GM18861 (cell line): Measurements from ENCODE around the gene FAM114A2.

Experiments
- ATAC-seq: cut with Tn5 transposase; IDR thresholded peaks from one replicate; pipeline ENCODE4 v1.9.1; 2021; ENCODE audit not compliant: unreplicated experiment

FAM114A2 gene

GRCh38 chr5:153987301-153987700 is 51.4 kb downstream of the FAM114A2 start:
- no peak for ATAC-seq

GRCh38 chr5:153985498-153985897 is 53.2 kb downstream of the FAM114A2 start:
- ATAC-seq: no peak

GRCh38 chr5:153983885-153984284 is 54.8 kb downstream of the FAM114A2 start:
- ATAC-seq: no peak

- no peak for ATAC-seq
Measured at GRCh38 chr5:153981905-153982605, 56.7 kb downstream of the FAM114A2 start.

- no peak for ATAC-seq
Measured at GRCh38 chr5:153979028-153979783, 59.5 kb downstream of the FAM114A2 start.

- ATAC-seq: no peak
Measured at GRCh38 chr5:153974813-153975163, 63.9 kb downstream of the FAM114A2 start.

- ATAC-seq: no peak
Measured at GRCh38 chr5:153974131-153974812, 64.4 kb downstream of the FAM114A2 start.

GRCh38 chr5:153972240-153972639 is 66.5 kb downstream of the FAM114A2 start:
- ATAC-seq: no peak

- ATAC-seq: no peak
Measured at GRCh38 chr5:153970496-153970895, 68.2 kb downstream of the FAM114A2 start.

- ATAC-seq: no peak
Measured at GRCh38 chr5:153969563-153969895, 69.2 kb downstream of the FAM114A2 start.

- no peak for ATAC-seq
Measured at GRCh38 chr5:153968761-153969562, 69.7 kb downstream of the FAM114A2 start.

GRCh38 chr5:153964880-153965645 is 73.6 kb downstream of the FAM114A2 start:
- peak; percentile 69 for ATAC-seq

GRCh38 chr5:153964191-153964879 is 74.4 kb downstream of the FAM114A2 start:
- ATAC-seq: no peak

- ATAC-seq: no peak
Measured at GRCh38 chr5:153960269-153961215, 78.2 kb downstream of the FAM114A2 start.

- ATAC-seq: no peak
Measured at GRCh38 chr5:153959134-153959957, 79.4 kb downstream of the FAM114A2 start.

- ATAC-seq: no peak
Measured at GRCh38 chr5:153957205-153957604, 81.5 kb downstream of the FAM114A2 start.

- ATAC-seq: no peak
Measured at GRCh38 chr5:153953411-153953810, 85.3 kb downstream of the FAM114A2 start.

GRCh38 chr5:153952893-153953292 is 85.8 kb downstream of the FAM114A2 start:
- ATAC-seq: no peak
